Daoy (cell line): Measurements from ENCODE around the gene POLR3K. TPM values are rescaled to one million over a fixed set of nuclear protein-coding genes. Genes with fewer than 3 reads are reported as not detected.
"Not testable (repeated sequence)": the region's sequence is repeated elsewhere in the genome, so short reads cannot be mapped to it uniquely, and the experiment has no call there.

Source experiments
- DNase-seq: peaks from one replicate; pipeline ENCODE4 v3.0.0-alpha.2; 2015; ENCODE audit warnings: low read depth
- total RNA-seq: library from RNA; depleted of rRNA; stranded (reverse); fragments of >200 nt; shearing (Covaris generic); gene quantifications from 2 replicates; pipeline ENCODE4 v1.2.3, GENCODE V29; 2014

POLR3K gene
- total RNA-seq, 1 experiment from 2014 or later: 10.8 TPM

DNA sequence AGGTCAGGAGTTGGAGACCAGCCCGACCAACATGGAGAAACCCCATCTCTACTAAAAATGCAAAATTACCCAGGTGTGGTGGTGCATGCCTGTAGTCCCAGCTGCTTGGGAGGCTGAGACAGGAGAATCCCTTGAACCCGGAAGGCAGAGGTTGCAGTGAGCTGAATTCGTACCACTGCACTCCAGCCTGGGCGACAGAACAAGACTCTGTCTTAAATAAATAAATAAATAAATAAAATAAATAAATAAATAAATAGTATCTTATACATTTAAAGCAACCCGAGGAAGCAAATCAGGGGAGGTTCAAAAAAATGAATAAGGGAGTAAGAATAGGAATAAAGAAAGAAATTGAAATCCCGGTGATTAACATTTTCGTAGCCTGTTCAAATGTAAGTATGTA lies 6.9 kb downstream of the POLR3K start:
- not testable (repeated sequence) for DNase-seq

DNA sequence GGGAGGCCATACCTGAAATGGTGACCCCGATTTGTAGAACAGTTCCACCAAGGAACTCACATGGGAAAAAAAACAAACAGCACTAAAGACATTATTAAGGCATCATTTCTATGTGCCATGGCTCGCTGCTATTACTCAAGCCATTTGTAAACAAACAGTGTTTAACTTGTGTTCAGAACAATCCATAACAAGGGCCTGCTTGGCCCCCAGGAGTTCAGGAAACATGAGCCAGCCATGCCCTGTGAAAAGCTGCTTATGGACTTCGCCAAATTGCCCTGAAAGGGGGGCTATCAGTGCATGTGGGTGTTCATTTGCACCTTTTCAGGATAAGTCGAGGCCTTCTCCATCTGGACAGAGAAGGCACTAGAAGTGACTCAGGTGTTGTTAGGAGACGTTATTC lies 8.0 kb downstream of the POLR3K start:
- DNase-seq: no peak

DNA sequence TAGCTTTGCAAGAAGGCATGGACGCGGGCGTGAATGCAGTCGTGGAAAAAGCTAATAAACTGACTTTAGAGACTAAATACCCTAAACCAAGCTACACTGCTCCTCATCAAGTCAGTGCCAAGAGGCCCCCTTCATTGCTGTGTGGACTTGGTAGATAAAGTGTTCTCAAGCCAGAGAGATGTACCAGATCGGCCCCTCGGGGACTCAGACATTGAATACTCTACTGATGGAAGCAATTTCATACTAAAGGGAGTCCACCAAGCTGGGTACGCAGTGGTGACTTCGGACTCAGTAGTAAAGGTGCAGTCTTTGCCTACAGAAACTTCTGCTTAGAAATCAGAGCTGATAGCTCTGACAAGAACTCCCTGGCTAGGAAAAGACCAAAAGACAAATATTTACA lies 8.8 kb downstream of the POLR3K start:
- DNase-seq: no peak

DNA sequence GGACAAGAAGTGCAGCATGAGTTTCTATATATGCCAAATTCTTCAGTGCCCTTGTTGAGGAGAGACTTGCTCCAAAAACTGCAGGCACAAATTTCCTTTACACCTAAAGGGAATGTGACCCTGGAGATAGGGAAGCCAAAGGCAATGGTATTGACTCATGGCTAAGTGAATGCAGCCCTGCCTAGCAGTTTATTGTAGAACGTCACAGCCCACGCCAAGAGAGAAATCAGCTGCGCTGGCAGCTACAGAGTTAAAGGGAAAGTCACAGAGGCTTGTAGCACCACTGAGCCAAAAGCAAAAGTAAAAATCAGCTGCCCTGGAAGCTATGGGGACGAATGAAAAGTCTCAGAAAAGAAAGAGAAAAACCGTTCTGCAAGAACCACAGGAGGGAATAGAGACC lies 10.1 kb downstream of the POLR3K start:
- DNase-seq: no peak

DNA sequence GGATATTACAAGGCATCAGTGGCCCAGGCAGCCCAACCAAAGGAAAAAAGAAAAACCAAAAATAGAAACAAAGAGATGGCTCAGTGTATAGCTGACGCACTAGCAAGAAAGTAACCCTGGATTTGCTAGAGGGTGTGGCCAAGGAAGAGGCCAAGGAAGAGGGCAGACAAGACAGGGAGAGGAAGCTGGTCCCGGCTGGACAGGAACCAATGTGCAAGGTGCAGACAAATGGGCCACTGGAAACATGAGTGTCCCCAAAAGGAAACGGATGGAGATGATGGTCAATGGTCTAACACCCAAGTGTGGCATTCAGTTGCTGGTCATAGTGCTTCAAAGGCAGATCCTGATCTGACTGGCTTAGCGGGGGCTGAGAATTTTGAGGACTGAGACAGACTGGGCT lies 10.7 kb downstream of the POLR3K start:
- DNase-seq: no peak

DNA sequence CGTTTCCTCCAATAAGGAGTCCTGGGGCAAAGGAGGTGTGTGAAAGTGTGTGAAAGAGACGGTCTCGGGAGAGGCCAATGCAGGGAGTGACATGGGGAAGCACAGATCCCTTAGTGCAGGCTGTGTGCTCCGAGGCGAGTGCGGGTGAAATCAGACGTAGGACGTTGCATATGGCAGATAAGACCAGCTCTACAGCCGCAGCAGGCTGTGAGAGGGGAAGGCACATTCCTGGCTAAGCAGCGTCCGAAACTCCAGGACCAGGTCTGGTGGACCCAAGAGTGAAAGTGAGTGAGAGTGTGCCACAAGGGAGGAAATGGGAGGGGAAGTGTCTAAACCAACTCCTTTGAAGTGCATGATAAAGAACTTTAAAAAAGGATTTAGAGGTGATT lies 11.3 kb downstream of the POLR3K start:
- DNase-seq: no peak

DNA sequence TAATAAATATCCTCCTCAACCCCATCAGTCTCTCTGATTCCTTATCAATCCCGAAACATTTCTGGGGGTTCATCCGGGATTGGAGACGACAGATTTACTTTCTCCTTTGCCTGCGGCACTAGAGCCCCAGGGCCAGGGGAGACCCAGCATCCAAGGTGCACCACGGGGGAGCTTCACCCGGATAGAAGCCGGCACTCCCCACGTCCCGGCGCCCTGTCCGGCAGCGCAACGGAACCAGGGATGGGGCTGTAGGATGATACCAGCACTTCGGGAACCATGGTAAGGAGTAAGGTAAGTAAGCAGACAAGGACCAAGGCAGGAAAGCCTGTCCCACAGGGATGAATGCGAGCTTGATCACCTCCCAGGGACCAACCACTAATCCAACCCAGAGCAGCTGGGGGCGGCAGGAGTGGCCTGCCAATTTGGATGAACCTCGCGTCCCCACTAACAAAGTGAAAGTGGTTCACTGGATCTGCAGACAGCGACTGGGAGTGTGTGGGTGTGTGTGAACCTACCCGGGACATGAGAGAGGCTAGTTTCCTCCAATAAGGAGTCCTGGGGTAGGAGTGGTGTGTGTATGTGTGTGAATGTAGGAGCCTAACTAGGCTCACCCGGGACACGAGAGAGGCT lies 11.9 kb downstream of the POLR3K start:
- no peak for DNase-seq

DNA sequence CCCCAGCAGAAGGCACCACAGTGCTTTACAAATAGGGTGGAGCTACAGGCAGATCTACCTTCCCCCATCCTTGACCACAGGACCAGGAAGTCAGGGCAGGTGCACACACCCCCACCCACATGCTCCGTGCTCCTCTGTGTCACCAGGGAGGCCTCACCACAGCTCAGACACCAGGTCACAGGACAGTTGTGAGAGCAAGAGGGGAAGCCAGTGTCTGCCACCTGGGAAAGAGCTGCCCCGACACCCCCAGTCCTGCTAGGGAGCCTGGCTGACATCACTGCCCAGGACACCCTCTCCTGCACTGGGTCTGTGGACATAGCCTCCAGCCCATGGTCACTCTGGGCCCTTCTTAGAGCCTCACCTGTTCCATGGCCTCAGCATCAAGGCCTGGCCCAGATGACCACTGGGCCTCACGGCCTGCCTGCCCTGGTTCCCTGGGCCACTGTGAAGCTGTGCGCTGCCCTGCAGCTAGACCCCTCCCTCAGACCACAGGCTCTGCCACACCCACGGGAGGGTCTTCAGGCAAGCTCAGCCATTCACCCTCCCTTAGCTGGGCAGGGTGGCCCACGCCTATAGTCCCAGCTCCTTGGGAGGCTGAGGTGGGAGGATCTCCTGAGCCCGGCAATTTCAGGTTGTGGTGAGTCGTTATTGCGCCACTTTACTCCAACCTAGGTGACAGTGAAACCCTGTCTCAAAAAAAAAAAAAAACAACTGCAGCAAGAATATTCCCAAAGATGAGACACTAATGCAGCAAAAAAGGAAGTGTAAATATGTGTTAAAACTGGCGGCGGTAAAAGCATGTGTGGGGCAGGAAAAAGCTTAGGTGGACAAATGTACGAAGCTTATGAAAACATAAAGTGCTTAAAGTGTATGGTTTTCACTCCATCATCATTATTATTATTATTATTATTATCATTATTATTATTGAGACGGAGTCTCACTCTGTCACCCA lies 14.2 kb downstream of the POLR3K start:
- DNase-seq: no peak

DNA sequence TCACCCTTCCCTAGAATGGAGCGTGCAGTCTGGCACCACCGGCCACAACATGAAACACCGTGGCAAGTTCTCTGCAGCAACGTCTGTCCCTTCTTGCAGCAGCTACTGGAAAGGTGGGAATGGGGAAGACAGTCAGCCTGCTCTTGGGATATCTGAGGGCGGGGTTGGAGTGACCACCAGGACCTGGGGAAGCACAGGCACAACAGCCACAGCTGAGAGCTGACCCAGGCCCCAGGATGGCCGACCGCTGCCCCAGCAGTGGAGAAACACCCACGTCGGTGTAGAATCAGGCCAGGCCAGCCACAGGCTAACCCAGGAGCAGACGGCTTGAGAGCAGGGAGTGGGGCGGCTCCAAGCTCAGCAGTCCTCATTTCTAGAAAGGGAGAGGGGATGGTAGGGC lies 15.2 kb downstream of the POLR3K start:
- not testable (repeated sequence) for DNase-seq

DNA sequence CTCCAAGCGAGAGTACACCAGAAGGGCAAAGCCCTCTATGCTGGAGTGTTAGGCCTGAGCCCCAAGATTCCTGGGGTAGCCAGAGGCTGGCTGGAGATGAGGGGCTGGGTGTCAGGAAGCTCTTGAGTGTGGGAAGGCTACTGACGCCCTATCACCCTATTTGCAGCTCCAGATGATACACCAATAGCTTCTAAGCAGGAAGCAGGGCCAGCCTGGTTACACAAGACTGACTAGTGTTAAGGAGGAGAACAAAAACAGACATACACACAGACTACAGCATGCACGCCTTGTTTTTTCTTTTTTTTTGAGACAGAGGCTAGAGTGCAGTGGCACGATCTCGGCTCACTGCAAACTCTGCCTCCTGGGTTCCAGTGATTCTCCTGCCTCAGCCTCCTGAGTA lies 15.9 kb downstream of the POLR3K start:
- no peak for DNase-seq

DNA sequence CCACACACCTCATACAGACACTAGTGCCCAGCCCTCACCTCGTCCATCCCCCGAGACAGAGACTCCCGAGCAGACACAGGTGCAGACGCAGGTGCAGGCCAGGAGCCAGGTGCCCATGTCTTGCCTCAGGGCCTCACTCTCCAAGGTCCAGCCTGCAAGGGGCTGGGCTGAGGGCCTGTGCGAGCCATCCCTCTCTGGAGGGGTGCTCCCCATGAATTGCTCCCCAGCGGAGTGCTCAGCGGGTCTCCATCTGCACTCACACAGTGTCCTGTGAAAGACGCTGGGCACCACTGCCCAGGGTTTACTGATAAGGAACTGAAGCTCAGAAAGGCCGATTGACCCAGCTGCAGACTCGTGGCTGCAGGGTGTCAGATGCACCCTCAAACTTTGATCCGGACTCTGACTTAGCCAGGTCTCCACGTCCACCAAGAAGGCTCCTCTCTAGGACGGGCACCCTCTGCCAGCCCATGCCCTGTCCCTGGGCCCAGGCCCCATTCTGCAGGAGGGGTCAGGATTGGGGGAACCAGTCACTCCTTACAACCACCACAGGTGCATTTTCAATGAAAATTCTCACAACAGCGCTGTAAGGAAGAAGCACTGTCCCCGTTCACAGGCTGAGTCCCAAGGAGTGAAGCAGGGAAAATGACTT lies 16.9 kb downstream of the POLR3K start:
- DNase-seq: no peak

DNA sequence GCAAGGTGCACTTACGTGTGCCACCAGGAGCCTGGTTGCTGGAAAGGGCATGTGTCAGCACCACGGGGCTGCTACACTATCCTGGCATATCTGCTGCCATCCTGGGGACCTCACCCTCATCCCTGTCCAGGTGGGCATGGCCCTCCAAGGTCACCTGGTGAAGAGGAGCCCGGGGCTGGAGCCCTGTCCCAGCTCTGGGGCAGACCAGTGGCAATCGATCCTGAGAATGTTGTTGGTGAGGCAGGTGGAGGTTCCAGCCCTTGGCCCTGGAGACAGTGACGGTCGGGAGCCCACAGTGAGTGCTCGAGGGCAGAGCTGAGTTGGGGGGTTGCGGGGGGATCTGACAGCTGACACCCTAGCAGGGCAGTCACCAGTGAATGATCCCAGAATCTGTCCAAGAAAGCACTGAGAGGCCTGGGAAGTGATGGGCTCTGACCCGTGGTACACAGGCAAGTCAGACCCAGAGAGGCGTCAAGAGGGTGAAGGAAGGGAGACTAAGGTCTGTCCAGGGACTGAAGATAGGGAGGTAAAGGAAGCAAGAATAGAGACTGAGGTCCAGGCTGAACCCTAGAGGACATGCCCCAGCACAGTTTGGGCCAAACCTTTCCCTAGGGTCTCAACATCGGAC lies 17.6 kb downstream of the POLR3K start:
- DNase-seq: no peak

DNA sequence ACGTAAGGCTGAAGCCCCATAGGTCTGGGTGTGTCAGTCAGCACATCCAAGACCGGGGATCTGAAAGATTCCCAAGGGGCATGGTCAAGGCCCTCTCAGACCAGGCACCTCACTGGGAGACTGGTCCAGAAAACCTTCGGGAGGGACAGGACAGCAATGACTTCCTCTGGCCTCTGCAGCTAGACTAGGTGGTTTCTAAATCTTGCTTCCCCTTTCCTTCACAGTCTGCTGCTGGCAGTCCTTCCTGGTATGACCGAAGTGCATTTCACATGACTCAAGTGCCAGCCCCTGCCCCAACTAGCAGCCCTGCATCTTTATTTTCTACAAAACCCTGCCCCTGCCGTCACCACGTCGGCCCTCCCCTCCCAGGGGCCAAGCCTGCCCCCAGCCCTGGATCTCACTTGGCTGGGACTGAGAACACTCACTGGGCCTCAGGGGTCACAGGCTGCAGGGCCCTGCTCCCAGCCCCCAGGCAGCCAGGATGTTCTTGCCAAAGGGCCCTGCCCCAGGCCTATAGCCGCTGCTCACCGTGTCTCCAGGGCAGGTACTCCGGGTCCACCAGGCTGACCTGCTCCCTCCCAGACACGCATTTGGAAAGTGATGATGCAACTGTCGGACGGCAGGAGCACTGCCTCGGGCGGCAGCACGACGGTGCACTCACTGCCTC lies 18.3 kb downstream of the POLR3K start:
- DNase-seq: no peak

DNA sequence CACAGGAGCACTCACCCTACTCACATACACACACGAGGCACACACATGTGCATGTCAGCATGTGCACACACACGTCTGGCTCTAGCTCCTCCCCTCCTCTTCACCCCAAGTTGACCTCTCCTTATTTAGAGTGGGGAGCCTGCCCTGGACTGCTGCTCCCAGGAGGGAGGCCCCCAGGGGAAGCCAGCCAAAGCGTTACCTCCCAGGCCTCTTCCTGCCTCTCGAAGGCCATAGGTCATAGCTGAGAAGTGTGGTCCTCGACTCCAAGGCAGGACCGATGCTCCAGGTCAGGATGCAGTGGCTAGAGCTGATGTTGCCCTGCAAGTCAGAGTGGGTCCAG lies 18.8 kb downstream of the POLR3K start:
- no peak for DNase-seq

DNA sequence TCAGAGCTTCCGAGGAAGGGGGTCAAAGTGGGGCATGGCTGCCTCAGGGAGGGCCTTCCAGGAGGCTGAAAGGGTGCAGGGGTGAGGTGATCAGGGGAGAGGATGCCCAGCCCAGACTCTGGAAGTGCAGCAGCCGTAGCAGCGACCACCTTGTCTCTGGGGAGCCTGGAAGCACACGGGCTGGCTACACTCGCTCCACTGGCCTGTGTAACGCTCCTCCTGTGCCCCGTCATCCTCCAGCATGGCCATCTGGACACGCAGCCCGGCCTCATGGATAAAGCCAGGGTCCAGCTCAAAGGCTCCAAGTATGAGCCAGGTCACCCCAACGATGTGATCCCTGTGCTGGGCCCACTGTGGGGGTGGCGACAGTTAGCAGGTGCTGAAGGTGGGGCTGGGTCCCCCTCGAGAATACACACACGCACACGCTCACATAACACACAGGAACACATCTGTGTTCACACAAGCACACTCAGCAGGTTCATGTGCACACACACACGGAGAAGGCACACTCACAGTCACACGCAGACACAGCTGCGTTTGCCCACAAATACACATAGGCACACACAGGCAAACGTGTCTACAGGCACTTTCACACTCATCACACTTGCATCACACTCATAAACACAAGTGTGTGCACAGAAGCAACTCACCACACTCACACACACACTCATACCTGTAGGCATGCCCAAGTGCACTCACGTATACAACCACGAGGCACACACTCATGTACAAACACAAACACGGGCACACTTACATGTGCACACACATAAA lies 19.3 kb downstream of the POLR3K start:
- no peak for DNase-seq

DNA sequence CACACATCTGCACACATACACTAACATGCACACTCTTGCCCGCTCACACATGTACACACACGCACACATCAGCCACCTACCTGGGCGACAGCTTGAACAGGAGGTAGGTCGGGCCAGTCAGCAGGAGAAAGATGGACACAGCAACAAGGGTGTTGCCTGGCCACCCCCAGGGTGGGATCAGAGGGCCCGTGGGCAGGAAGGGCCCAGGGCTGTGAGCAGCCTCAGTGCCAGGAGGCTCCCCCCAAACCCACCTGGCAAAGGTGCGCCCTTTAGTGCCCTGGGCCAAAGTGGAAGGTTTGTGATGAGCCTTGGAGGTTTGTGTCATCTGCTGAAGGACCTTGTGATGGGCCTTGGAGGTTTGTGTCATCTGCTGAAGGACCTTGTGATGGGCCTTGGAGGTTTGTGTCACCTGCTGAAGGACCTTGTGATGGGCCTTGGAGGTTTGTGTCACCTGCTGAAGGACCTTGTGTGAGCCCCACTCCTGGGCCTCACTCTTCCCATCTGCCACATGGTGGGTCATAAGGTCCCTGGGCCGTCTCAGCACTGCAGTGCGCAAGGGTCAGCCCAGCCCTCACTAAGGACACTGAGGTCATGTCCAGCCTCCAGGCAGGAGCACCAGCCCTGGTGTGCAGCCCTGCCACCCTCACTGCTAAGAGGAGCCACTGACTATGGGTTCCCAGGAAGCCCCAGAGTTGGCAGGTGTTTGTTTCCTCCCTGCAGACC lies 20.1 kb downstream of the POLR3K start:
- not testable (repeated sequence) for DNase-seq

DNA sequence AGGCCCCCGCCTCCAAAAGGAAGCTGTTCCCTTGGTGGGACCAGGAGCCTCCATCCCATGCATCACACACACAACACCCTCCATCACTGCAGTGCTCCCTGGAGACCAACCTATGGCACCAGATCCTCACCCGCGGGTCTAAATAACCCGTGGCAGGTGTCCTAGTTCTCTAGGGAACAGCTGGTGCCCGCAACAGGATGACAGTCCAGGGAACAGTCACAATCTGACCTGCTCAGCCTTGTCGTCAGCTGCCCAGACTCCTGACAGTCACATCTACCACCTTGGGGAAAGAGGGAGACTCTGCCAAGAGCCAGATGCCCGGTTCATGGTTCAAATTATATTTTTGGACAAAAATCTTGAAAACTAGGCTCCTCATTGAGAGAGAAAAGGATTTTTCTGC lies 22.8 kb downstream of the POLR3K start:
- not testable (repeated sequence) for DNase-seq

DNA sequence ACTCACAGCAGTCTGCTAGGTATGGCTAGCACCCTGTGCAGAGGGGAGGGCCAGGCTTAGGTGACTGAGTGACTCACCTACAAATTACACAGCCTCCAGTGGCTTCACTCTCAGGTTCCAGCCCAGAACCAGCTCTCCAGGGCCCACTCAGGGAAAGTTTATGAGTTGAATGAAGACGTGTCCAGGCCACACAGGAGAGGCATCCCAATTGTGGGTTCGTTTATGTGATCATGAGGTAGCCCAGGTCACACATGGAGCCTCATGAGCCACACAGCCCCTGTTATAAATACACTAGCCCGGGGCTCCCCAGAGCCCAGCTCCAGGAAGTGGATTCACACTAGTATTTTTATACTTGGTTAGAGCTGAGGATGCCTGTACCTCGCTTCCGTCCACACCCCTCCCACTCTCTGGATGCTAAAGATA lies 27.5 kb downstream of the POLR3K start:
- not testable (repeated sequence) for DNase-seq

DNA sequence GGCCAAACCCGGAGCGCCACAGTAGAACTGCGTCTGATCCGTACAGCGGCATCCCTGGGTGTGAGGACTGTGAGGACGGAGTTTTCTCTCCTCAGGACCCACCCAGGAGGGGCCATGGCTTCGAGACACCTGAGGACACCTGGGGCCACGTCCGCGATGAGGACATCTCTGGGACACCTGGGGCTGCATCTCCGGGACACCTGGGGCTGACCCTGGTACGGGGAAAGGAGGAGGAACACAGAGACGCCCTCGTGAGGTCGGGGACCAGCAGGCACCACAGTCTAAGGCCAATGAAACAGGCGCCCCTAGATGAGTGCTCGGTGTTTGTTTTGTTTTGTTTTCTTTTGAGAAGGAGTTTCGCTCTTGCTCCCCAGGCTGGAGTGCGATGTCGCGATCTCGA lies 29.3 kb downstream of the POLR3K start:
- not testable (repeated sequence) for DNase-seq

DNA sequence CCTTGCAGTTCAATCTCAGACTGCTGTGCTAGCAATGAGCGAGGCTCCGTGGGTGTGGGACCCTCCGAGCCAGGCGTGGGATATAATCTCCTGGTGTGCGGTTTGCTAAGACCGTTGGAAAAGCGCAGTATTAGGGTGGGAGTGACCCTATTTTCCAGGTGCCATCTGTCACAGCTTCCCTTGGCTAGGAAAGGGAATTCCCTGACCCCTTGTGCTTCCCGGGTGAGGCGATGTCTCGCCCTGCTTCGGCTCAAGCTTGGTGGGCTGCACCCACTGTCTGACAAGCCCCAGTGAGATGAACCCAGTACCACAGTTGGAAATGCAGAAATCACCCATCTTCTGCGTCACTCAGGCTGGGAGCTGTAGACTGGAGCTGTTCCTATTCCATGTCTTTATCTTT lies 32.5 kb downstream of the POLR3K start:
- DNase-seq: not testable (repeated sequence)
